Testis (tissue), 2 donors: Measurements from ENCODE around the gene TMEM178B.

Experiments used
- POLR2A ChIP-seq: fragments of 450-650 bp; IDR thresholded peaks from one replicate; pipeline ENCODE4 v1.6.1; 2017; ENCODE audit warnings: antibody characterized with exemption, mild to moderate bottlenecking, moderate library complexity
- TF ChIP-seq, protein P1 (sequence below), 3 experiments: fragments of 450-650 bp in 2 of 3; fragments of 200-600 bp in 1 of 3; sonication (generic) in 1 of 3; IDR thresholded peaks; one replicate each; pipeline ENCODE4 v1.5.1; 2016 to 2019; ENCODE audit warnings: antibody characterized with exemption in 3 of 3, mild to moderate bottlenecking in 2 of 3, moderate library complexity in 1 of 3

- TF ChIP-seq, protein P1, sequence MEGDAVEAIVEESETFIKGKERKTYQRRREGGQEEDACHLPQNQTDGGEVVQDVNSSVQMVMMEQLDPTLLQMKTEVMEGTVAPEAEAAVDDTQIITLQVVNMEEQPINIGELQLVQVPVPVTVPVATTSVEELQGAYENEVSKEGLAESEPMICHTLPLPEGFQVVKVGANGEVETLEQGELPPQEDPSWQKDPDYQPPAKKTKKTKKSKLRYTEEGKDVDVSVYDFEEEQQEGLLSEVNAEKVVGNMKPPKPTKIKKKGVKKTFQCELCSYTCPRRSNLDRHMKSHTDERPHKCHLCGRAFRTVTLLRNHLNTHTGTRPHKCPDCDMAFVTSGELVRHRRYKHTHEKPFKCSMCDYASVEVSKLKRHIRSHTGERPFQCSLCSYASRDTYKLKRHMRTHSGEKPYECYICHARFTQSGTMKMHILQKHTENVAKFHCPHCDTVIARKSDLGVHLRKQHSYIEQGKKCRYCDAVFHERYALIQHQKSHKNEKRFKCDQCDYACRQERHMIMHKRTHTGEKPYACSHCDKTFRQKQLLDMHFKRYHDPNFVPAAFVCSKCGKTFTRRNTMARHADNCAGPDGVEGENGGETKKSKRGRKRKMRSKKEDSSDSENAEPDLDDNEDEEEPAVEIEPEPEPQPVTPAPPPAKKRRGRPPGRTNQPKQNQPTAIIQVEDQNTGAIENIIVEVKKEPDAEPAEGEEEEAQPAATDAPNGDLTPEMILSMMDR (IDR thresholded peaks at IDR 0.05), result no peak
- TF ChIP-seq POLR2A, result no peak
Observed at GRCh38 chr7:141409801-141410329, 336.0 kb downstream of the TMEM178B start.
